Measurements from ENCODE around the gene ADORA2B.

- no peak for TF ChIP-seq CTCF (IDR thresholded peaks at IDR 0.05; ENCODE audit: control extremely low read depth in 1 of 3, insufficient read depth in 1 of 3, low read depth in 1 of 3, low read length in 3 of 3)
- TF ChIP-seq EGR1 (IDR thresholded peaks at IDR 0.05; ENCODE audit: borderline replicate concordance, low read depth, low read length): no peak
- no peak for TF ChIP-seq POLR2A (IDR thresholded peaks at IDR 0.05; ENCODE audit: control extremely low read depth in 1 of 2, low read depth in 2 of 2, low read length in 2 of 2)
- TF ChIP-seq PHF8 (conservative IDR thresholded peaks at IDR 0.05; ENCODE audit: low read depth, low read length): no peak
- TF ChIP-seq TAF1 (IDR thresholded peaks at IDR 0.05; ENCODE audit: low read depth, low read length): no peak
- TF ChIP-seq, protein P1, sequence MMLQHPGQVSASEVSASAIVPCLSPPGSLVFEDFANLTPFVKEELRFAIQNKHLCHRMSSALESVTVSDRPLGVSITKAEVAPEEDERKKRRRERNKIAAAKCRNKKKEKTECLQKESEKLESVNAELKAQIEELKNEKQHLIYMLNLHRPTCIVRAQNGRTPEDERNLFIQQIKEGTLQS (IDR thresholded peaks at IDR 0.05; ENCODE audit: insufficient read depth, low read depth, low read length): no peak
- no peak for TF ChIP-seq CREB1 (IDR thresholded peaks at IDR 0.05)
- no peak for TF ChIP-seq KDM5A (IDR thresholded peaks at IDR 0.05; ENCODE audit: low read length)
- TF ChIP-seq SUZ12 (IDR thresholded peaks at IDR 0.05; ENCODE audit: low read length): no peak
- TF ChIP-seq SIX5 (IDR thresholded peaks at IDR 0.05; ENCODE audit: low read depth, low read length): no peak
- no peak for TF ChIP-seq HDAC6 (IDR thresholded peaks at IDR 0.05; ENCODE audit: low read depth, low read length)
- no peak for TF ChIP-seq CEBPB (IDR thresholded peaks at IDR 0.05; ENCODE audit: low read depth, low read length)
- TF ChIP-seq SP1 (IDR thresholded peaks at IDR 0.05; ENCODE audit: low read depth, low read length): no peak
These were observed 57.9 kb downstream of the ADORA2B start for GRCh38 chr17:16002708-16003260.
